ENCODE results near the gene UGT2A2. TPM values are rescaled to one million over a fixed set of nuclear protein-coding genes. Genes with fewer than 3 reads are reported as not detected.

The UGT2A2 gene
- total RNA-seq, 1 donor: not detected

GRCh38 chr4:69649629-69650028, 10.2 kb upstream of the UGT2A2 start:
- peaks cover 2% of the 10 kb centered on the region for H3K9me3 ChIP-seq (ENCODE audit: low read depth, low read length)
- no peak for TF ChIP-seq CTCF (IDR thresholded peaks at IDR 0.05; ENCODE audit: extremely low read depth, low read depth, low read length)
- no peaks in the 10 kb centered on the region for H3K4me1 ChIP-seq (ENCODE audit: insufficient read depth, low read length)
- no peak overlapping the region for H3K4me3 ChIP-seq (ENCODE audit: insufficient read depth, low read length)
- H4K20me1 ChIP-seq (ENCODE audit: insufficient read depth, low read length): no peaks in the 10 kb centered on the region
- no peak overlapping the region for H2AFZ ChIP-seq (ENCODE audit: low read length)
- no peaks in the 10 kb centered on the region for H3K36me3 ChIP-seq (ENCODE audit: insufficient read depth, low read length)
- H3K27me3 ChIP-seq (ENCODE audit: insufficient read depth, low read length): no peaks in the 10 kb centered on the region
- no peaks in the 10 kb centered on the region for H3K79me2 ChIP-seq (ENCODE audit: insufficient read depth, low read length)
- no peak overlapping the region for H3K4me2 ChIP-seq (ENCODE audit: insufficient read depth, low read length)
- H3K27ac ChIP-seq (ENCODE audit: low read depth, low read length): no peak overlapping the region
- no peak for DNase-seq (ENCODE audit: insufficient read length, low spot score, missing footprints)

- H3K9me3 ChIP-seq (ENCODE audit: low read depth, low read length): peaks cover 2% of the 10 kb centered on the region
- TF ChIP-seq CTCF (IDR thresholded peaks at IDR 0.05; ENCODE audit: extremely low read depth, low read depth, low read length): no peak
- no peaks in the 10 kb centered on the region for H3K36me3 ChIP-seq (ENCODE audit: insufficient read depth, low read length)
- H3K79me2 ChIP-seq (ENCODE audit: insufficient read depth, low read length): no peaks in the 10 kb centered on the region
- H2AFZ ChIP-seq (ENCODE audit: low read length): no peak overlapping the region
- H3K4me1 ChIP-seq (ENCODE audit: insufficient read depth, low read length): no peaks in the 10 kb centered on the region
- no peak overlapping the region for H3K27ac ChIP-seq (ENCODE audit: low read depth, low read length)
- H3K4me3 ChIP-seq (ENCODE audit: insufficient read depth, low read length): no peak overlapping the region
- no peaks in the 10 kb centered on the region for H4K20me1 ChIP-seq (ENCODE audit: insufficient read depth, low read length)
- no peak overlapping the region for H3K4me2 ChIP-seq (ENCODE audit: insufficient read depth, low read length)
- H3K27me3 ChIP-seq (ENCODE audit: insufficient read depth, low read length): no peaks in the 10 kb centered on the region
- no peak for DNase-seq (ENCODE audit: insufficient read length, low spot score, missing footprints)
These were observed 9.8 kb upstream of the UGT2A2 start for GRCh38 chr4:69649207-69649606.

- no peak overlapping the region for H2AFZ ChIP-seq (ENCODE audit: low read length)
- H3K27me3 ChIP-seq (ENCODE audit: insufficient read depth, low read length): no peaks in the 10 kb centered on the region
- no peak overlapping the region for H3K4me2 ChIP-seq (ENCODE audit: insufficient read depth, low read length)
- no peaks in the 10 kb centered on the region for H3K36me3 ChIP-seq (ENCODE audit: insufficient read depth, low read length)
- H3K4me3 ChIP-seq (ENCODE audit: insufficient read depth, low read length): no peak overlapping the region
- no peaks in the 10 kb centered on the region for H3K9me3 ChIP-seq (ENCODE audit: low read depth, low read length)
- no peak overlapping the region for H3K27ac ChIP-seq (ENCODE audit: low read depth, low read length)
- no peaks in the 10 kb centered on the region for H3K79me2 ChIP-seq (ENCODE audit: insufficient read depth, low read length)
- DNase-seq (ENCODE audit: insufficient read length, low spot score, missing footprints): no peak
- H3K4me1 ChIP-seq (ENCODE audit: insufficient read depth, low read length): no peaks in the 10 kb centered on the region
- TF ChIP-seq CTCF (IDR thresholded peaks at IDR 0.05; ENCODE audit: extremely low read depth, low read depth, low read length): no peak
- H4K20me1 ChIP-seq (ENCODE audit: insufficient read depth, low read length): no peaks in the 10 kb centered on the region
These were observed 3.5 kb upstream of the UGT2A2 start for GRCh38 chr4:69642961-69643360.

GRCh38 chr4:69640289-69640688, 847 bp upstream of the UGT2A2 start:
- Histone ChIP-seq H3K4me3 (ENCODE audit: insufficient read depth, low read length) (no peak overlapping the region), H3K4me1 (ENCODE audit: insufficient read depth, low read length) (no peaks in the 10 kb centered on the region), H3K36me3 (ENCODE audit: insufficient read depth, low read length) (no peaks in the 10 kb centered on the region), H3K27me3 (ENCODE audit: insufficient read depth, low read length) (no peaks in the 10 kb centered on the region), H4K20me1 (ENCODE audit: insufficient read depth, low read length) (no peaks in the 10 kb centered on the region), H2AFZ (ENCODE audit: low read length) (no peak overlapping the region), H3K9me3 (ENCODE audit: low read depth, low read length) (no peaks in the 10 kb centered on the region), H3K79me2 (ENCODE audit: insufficient read depth, low read length) (no peaks in the 10 kb centered on the region), H3K27ac (ENCODE audit: low read depth, low read length) (no peak overlapping the region), H3K4me2 (ENCODE audit: insufficient read depth, low read length) (no peak overlapping the region)
- TF ChIP-seq CTCF (IDR thresholded peaks at IDR 0.05; ENCODE audit: extremely low read depth, low read depth, low read length): no peak
- DNase-seq (ENCODE audit: insufficient read length, low spot score, missing footprints): no peak

All from osteoblast (primary cell).